NCI-H2081 treated with DMSO at 0.1 percent for 48 hours (cell line): Measurements from ENCODE around the gene HSD11B1L.

Experiments
- DNase-seq: peaks from one replicate; lab custom pipeline; 2025; lab: John Stamatoyannopoulos, UW

The HSD11B1L gene

GRCh38 chr19:5680437-5681368, at the start of gene HSD11B1L, which contains the start of gene MICOS13:
Gene HSD11B1L (plus strand): TSS chr19:5681027. CDS start chr19:5684833, 3,806 bp downstream.
Gene MICOS13 (minus strand): TSS chr19:5680516. CDS start chr19:5680486, 30 bp downstream.
- peak; percentile 96 for DNase-seq

- DNase-seq: no peak
These were observed 49.1 kb upstream of the HSD11B1L start for GRCh38 chr19:5631567-5632240.

- no peak for DNase-seq
These were observed 48.6 kb upstream of the HSD11B1L start for GRCh38 chr19:5632241-5632612.

GRCh38 chr19:5632657-5633056, 48.2 kb upstream of the HSD11B1L start:
- DNase-seq: no peak

GRCh38 chr19:5635427-5635826, 45.4 kb upstream of the HSD11B1L start:
- DNase-seq: no peak

GRCh38 chr19:5637971-5638370, 42.9 kb upstream of the HSD11B1L start:
- DNase-seq: no peak

- DNase-seq: no peak
These were observed 39.7 kb upstream of the HSD11B1L start for GRCh38 chr19:5641171-5641570.

- DNase-seq: no peak
These were observed 38.6 kb upstream of the HSD11B1L start for GRCh38 chr19:5642204-5642603.

GRCh38 chr19:5643060-5643459, 37.8 kb upstream of the HSD11B1L start:
- no peak for DNase-seq

- DNase-seq: no peak
These were observed 36.8 kb upstream of the HSD11B1L start for GRCh38 chr19:5644037-5644436.

- peak; percentile 55 for DNase-seq
These were observed 35.4 kb upstream of the HSD11B1L start for GRCh38 chr19:5645409-5645808.

- DNase-seq: no peak
These were observed 34.1 kb upstream of the HSD11B1L start for GRCh38 chr19:5646703-5647102.

GRCh38 chr19:5648464-5648863, 32.4 kb upstream of the HSD11B1L start:
- no peak for DNase-seq

- no peak for DNase-seq
These were observed 29.5 kb upstream of the HSD11B1L start for GRCh38 chr19:5651361-5651760.

GRCh38 chr19:5652261-5652660, 28.6 kb upstream of the HSD11B1L start:
- DNase-seq: no peak

GRCh38 chr19:5654931-5655330, 25.9 kb upstream of the HSD11B1L start:
- DNase-seq: no peak

- no peak for DNase-seq
These were observed 25.4 kb upstream of the HSD11B1L start for GRCh38 chr19:5655412-5655811.

GRCh38 chr19:5661483-5661882, 19.3 kb upstream of the HSD11B1L start:
- DNase-seq: no peak

- DNase-seq: no peak
These were observed 16.9 kb upstream of the HSD11B1L start for GRCh38 chr19:5663904-5664303.

- DNase-seq: no peak
These were observed 16.3 kb upstream of the HSD11B1L start for GRCh38 chr19:5664515-5664914.

- DNase-seq: no peak
These were observed 14.9 kb upstream of the HSD11B1L start for GRCh38 chr19:5665781-5666513.

- DNase-seq: no peak
These were observed 13.8 kb upstream of the HSD11B1L start for GRCh38 chr19:5666921-5667610.
